Suppressor macrophage (primary cell): ENCODE measurements around the gene DHX9.
A peak's percentile ranks its signal among the peaks of the same experiment; 100 is the strongest.

Source experiments
- DNase-seq, 4 experiments: peaks; one replicate each; pipeline ENCODE4 v3.0.0-alpha.2; 2020 to 2022
- total RNA-seq, 17 experiments: gene quantifications; one replicate each; lab custom pipeline; 2026; ENCODE audit warnings: mixed read lengths in 6 of 17, inconsistent platforms in 3 of 17; lab: John Stamatoyannopoulos, UW

DHX9 gene
- total RNA-seq, result 121 to 287 (median 211) reads per million in 17 experiments

DNA sequence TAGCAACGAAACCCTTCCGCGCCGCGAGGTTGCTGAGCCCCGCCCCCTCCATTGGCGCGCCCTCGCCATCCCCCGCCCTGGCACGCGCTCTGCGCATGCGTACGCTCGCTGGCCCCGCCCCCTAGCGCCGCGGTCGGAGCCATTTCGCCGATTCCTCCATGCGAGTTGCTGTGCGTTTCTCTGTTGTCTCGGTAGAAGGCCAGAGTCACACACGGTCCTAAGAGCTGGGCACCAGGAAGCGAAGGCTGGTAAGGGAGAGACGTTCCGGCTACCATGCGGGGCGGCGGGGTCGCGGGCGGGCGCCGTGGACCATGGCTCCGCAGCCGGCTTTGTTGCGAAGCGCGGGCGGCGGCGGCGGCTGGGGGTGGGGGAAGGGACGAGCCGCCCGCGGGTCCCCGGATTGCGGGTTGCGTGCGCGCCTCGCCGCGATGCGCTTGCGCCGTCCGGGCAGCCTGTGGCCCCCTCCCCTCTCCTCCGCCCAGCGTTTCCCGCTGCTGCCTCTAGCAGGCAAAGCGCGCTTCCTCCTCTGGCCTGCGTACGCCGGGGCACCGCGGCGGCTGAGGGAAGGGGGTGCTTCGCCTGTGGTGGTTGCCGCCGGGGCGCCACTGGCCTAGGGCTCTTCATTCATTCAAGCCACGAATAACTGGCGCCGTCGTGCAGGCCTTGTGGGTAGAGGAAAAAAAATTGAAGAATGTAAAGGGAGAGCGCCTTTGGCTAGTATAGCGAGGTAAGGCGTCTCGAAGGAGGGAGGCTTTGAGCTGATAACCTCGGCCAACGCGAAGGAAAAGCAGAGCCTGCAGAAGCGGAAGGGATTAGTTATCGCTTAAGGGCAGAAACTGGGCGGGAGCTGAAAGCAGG, at the start of gene DHX9:
TSS of gene DHX9 (plus strand) at position 139 of the 858 bp plus-strand sequence. CDS start 3,220 bp downstream, outside the sequence.
- DNase-seq, result peak; percentile 92 to 97 (median 96)

DNA sequence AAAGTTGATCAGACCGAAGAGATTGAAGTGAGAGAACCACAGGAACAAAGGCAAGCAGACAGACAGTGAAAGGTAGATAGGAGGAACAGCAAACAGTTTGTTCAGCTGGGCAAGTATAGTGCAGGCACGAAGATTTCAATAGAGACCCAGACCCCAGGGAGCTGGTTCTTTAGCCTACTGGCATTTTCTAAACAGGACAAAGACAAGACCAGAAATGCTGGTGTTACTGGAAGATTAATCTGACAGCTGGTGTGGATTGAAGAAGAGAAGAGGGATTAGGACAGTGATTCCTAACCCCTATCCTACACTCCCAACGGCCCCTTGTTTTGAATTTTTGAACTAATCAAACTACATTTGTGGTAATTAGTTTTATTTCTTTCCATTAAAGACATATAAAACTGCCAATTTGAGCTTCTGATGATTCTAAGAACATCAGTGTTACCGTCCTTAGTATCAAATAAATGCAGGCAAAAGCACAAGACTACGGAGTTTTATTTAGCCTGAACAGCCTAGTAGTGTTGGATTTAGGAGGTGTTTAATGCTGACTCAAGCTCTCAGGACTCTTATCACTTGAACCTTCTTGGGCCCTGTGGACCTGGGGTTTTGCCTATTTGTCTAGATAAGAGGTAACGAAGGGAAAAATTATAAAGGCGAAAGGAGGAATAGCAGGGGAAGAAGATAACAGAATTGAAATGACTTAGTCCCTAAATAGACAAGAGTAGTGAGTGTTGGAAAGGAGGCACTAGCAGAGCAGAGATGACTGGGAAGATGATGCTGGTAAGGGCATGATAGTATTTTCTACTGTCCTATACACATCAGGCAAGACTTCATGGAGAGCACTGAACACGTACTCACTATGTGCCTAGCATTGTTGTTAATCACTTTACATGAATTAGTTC, 47.6 kb upstream of the DHX9 start:
- no peak for DNase-seq

DNA sequence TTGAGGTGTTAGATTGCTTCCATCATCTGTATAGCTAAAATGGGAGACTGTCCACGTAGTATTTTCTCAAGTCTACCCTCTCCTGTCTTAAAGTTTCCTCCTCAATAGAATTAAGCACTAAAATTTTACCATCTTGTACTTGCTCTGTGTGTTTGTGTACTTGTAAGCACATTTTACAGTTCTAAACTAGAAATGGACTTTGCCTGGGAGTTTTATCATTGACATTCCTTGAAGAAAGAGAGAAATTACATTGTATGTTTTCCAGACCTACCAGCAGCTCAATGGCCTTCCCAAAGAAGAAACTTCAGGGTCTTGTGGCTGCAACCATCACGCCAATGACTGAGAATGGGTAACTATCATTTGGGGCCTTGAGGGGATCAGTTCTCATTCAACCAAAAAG, 45.1 kb upstream of the DHX9 start:
- no peak for DNase-seq

DNA sequence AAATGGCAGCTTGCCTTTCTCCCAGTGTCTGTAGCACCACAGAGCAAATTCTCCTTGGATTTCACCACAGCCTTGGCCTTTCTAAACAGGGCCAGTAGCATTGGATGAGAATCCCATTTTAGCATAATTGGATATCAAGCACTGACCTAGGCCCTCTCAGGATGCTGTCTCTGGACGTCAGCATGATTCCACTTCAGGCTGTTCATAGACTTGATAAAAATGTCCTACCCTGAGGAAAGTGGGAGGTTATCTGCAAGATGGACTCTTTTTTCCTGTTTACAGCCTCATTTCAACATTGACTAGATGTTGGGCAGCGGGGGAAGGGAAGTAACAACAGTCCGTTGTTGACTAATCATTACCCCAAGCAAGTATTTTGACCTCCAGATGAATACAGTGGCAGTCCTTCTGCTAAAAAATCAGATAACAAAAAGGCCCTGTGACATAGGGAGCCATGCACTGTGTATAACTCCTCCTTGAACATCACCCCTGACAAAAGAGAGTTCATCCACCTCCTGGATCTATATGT, 44.4 kb upstream of the DHX9 start:
- peak; percentile 73 to 92 (median 84) for DNase-seq

- peak; percentile 83 to 98 (median 90) for DNase-seq
Measured at GRCh38 chr1:182795563-182796228, 43.5 kb upstream of the DHX9 start.

DNA sequence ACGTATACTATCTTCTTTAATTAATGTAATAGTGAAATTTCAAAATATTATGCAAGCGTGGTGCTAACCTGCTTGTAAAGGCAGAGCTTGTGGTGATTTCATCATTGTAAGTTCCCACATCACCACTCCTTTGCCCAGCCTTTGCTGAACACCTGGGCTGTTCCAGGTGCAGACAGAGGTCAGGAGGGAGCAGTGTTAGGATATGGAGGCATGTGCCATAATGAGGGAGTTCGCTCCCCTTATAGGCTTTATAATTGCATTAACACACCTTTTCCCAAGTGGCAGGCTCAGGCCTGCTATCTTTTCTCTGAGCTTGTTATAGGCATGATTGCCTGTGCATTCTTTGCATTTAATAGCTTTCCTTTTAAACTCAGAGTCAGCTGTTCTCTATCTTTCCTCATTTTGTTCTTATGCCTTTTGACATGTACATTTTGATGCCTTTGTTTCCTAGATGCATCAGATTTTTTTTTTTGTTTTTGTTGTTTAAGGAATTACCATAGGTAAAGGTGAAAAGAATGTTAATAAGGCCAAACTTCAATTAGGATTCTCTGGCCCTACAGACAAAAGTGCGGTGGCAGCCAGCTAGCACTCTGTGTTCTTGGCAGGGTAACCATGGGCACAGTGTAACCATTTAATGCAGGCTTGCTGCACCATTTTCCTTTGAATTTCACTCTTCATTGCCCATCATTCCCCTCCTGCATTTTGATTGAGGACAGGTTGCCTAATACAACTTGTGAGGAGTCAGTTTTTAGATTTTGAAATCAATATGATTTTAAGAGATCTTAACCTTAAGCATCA, 36.9 kb upstream of the DHX9 start:
- no peak for DNase-seq

GRCh38 chr1:182803846-182804245, 35.3 kb upstream of the DHX9 start:
- no peak for DNase-seq

- DNase-seq, result no peak
Measured at GRCh38 chr1:182806015-182806678, 33.0 kb upstream of the DHX9 start.

DNA sequence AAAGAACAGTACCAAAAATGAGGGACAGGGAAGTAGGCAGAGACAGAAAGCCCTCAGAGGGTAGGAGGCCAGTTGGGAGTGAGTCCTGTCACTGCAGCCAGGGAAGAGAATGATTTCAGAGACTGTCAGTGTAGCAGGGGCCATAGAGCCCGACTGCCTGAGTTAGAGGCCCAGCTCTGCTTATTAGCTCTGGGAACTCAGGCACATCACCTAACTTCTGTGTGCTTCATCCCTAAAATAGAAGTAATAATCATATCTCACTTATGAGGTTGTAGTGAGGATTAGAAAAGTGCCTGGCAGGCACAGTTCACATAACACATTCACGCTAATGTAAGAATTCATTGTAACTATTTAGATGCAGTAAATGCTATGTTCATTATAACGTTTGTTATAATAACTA, 31.2 kb upstream of the DHX9 start:
- no peak for DNase-seq

GRCh38 chr1:182809414-182809957, 29.7 kb upstream of the DHX9 start:
- no peak for DNase-seq

DNA sequence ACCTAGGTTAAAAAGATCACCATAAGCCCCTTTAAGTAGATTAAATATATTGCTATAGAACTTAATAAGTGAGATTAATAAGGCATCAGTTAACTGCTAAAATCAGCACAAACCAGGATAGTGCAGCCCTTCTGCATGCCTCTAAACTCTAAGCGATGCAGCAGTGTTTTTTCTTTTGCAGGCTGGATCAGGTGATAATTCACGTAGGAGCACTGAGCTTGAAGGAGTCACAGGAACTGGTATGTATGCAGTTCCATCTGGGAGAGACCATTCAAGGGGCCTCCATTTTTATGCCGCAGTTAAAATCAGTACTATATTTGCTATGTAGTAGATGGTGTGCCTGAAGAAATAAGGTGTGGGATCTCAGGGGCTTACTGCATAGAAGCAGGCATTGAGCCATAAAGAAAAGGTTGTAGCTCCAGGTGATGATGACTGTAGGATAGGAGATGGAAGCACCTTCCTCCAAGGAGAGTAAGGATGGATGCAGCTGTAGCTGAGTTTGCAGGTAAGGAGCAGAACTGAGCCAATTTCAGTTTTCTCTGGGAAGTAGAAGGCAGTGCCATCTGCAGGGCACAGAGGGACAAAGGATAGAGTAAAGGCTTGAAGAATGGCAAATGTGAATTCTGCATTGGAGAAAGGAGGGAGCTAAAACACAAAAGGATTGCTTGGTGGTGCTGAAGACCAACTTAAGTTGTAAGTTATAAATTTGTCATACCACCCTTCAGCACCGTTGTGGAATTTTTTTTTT, 27.0 kb upstream of the DHX9 start:
- DNase-seq, result no peak

DNA sequence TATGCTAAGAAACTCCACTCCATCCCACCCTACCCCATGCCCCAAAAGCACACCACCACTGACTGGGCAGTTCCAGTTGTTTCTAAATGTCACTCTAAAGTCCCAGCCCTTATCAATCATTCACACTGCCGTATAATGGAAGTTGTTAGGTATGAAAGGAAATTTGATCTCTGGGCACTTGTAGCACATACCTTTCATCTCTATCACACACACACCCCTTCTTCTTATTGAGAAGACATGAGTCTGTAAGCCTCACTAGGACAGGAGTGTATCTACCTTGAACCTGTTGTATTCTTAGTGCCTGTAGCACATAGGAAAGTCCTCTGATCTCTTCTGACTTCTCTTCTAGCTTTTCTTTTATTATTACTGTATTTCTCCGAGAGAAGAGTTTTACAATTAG, 22.3 kb upstream of the DHX9 start:
- DNase-seq, result no peak

- no peak for DNase-seq
Measured at GRCh38 chr1:182817802-182818201, 21.3 kb upstream of the DHX9 start.

- DNase-seq, result peak; percentile 22 to 59 (median 40)
Measured at GRCh38 chr1:182823220-182823619, 15.9 kb upstream of the DHX9 start.

- no peak for DNase-seq
Measured at GRCh38 chr1:182826892-182827291, 12.3 kb upstream of the DHX9 start.

DNA sequence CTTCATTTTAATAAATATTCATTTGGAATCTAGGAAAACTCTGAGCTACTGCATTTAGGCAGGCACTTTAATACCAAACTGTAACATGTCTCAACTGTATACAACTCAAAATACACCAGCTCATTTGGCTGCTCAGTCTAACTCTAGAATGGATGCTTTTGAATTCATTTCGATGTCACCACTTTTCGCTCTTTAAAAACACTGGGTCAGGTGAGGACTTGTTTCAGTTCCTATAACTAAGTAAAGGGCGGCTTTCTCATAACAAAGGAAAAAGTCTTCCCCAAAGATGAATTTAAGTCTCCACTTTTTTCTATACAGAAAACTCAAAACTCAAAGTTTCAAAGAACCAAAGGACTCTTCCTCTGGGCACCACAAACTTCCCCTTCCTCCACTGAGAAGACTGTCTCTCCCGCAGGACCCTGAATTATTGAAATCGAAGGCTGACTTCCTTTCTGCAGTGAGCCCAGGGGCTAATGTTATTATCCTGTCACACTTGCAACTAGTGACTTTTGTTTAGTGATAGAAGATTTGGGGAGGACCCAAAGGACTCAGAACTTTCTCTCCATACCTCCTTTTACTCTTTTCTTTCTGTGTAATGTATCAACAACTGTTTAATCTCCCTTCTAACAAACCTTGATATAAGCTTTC, 9.7 kb upstream of the DHX9 start:
- peak in 1 of 4 experiments; percentile 22 for DNase-seq

DNA sequence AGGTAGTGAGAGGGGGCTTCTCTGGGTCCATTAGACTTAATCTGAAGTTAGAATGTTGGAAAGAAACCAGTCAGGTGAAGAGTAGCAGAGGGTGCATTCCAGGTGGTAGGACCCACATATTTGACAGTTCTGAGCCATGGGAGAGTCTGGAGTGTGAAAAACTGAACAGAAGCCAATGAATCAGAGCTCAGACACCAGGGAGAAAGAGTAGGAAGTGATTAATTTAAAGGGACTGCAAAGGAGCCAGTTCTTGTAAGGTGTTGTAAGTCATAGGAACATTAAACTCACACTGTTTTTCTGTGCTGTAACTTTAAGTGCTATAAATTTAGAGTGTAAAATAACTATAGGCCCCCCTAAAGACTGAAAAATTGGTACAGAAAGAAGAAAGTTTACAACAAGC, 5.9 kb upstream of the DHX9 start:
- DNase-seq, result no peak

- DNase-seq, result no peak
Measured at GRCh38 chr1:182834326-182834725, 4.8 kb upstream of the DHX9 start.

- DNase-seq, result no peak
Measured at GRCh38 chr1:182835806-182836205, 3.3 kb upstream of the DHX9 start.
